SU-DHL-6 (cell line): ENCODE measurements around the gene FEM1B.

ENCODE experiments used
- H2AFZ ChIP-seq: fragments of 200-600 bp; sonication (generic); 2 replicates; pipeline ENCODE4 v1.6.1; 2014; ENCODE audit warnings: low read depth, mild to moderate bottlenecking, moderate library complexity, mixed read lengths, antibody characterized with exemption, low read length; ENCODE audit not compliant: severe bottlenecking
- H3F3A ChIP-seq: fragments of 200-600 bp; shearing (Covaris generic); 2 replicates; pipeline ENCODE4 v1.6.0; 2016; ENCODE audit warnings: antibody characterized with exemption, mild to moderate bottlenecking; ENCODE audit not compliant: insufficient read depth
- H3K27ac ChIP-seq: fragments of 200-600 bp; sonication (generic); 2 replicates; pipeline ENCODE4 v1.5.1; 2016; ENCODE audit warnings: low read depth, mild to moderate bottlenecking, low read length, moderate library complexity, mixed read lengths
- H3K27me3 ChIP-seq: fragments of 200-600 bp; sonication (generic), shearing (Covaris generic); 2 replicates; pipeline ENCODE4 v1.6.0; 2014; ENCODE audit warnings: mild to moderate bottlenecking, low read length
- H3K36me3 ChIP-seq: fragments of 200-600 bp; sonication (generic); 2 replicates; pipeline ENCODE4 v1.6.1; 2014; ENCODE audit warnings: mild to moderate bottlenecking, low read length, mixed read lengths
- H3K4me2 ChIP-seq: fragments of 300-600, 200-600 bp; shearing (Covaris generic), sonication (generic); 2 replicates; pipeline ENCODE4 v1.6.0; 2014; ENCODE audit warnings: low read length, low read depth, mild to moderate bottlenecking; ENCODE audit not compliant: poor library complexity, severe bottlenecking
- H3K4me3 ChIP-seq: fragments of 200-600 bp; sonication (generic); 2 replicates; pipeline ENCODE4 v1.5.1; 2014; ENCODE audit warnings: antibody characterized with exemption, low read length, mild to moderate bottlenecking, mixed read lengths; ENCODE audit not compliant: insufficient read depth, poor library complexity, severe bottlenecking
- H3K79me2 ChIP-seq: fragments of 200-600 bp; sonication (generic); 2 replicates; pipeline ENCODE4 v1.6.1; 2014; ENCODE audit warnings: mild to moderate bottlenecking, low read length, moderate library complexity; ENCODE audit not compliant: insufficient read depth
- H3K9ac ChIP-seq: fragments of 200-600 bp; sonication (generic); 2 replicates; pipeline ENCODE4 v1.7.0; 2014; ENCODE audit warnings: mild to moderate bottlenecking, low read length
- H3K9me2 ChIP-seq: fragments of 200-600 bp; sonication (generic); replicated peaks from 2 replicates; pipeline ENCODE4 v1.6.1; 2014; ENCODE audit warnings: low read length; ENCODE audit not compliant: insufficient read depth
- H3K9me3 ChIP-seq: fragments of 200-600 bp; sonication (generic); 2 replicates; pipeline ENCODE4 v1.6.1; 2014; ENCODE audit warnings: low read length, mixed read lengths; ENCODE audit not compliant: insufficient read depth
- H4K20me1 ChIP-seq: fragments of 200-600 bp; sonication (generic); 2 replicates; pipeline ENCODE4 v1.6.1; 2014; ENCODE audit warnings: low read depth, mild to moderate bottlenecking, antibody characterized with exemption, low read length, moderate library complexity, mixed read lengths
- EZH2phosphoT487 ChIP-seq: fragments of 200-600 bp; sonication (generic), shearing (Covaris generic); conservative IDR thresholded peaks from 2 replicates; pipeline ENCODE4 v1.6.1; 2018; ENCODE audit warnings: mild to moderate bottlenecking, antibody characterized with exemption, low read length, moderate library complexity, mixed read lengths
- TF ChIP-seq, protein P1 (sequence below): fragments of 200-600 bp; sonication (generic); IDR thresholded peaks from one replicate; pipeline ENCODE4 v1.5.1; 2017; ENCODE audit warnings: antibody characterized with exemption, mild to moderate bottlenecking, low read length, moderate library complexity; ENCODE audit not compliant: insufficient read depth, poor library complexity, severe bottlenecking

Gene FEM1B

DNA sequence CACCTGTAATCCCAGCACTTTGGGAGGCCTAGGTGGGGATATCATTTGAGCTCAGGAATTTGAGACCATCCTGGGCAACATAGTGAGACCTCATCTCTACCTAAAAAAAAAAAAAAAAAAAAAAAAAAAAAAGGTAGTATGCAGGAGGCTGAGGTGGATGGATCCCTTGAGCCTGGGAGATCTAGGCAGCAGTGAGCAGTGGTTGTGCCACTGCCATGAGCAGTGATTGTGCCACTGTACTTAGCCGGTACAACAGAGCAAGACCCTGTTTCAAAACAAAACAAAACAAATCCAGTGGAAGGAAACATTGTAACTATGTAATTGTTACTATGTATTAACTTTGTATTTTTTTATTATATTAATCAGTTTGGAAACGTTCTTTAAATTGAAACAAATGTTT, 5.9 kb downstream of the FEM1B start:
- Histone ChIP-seq H4K20me1 (peaks cover 38% of the 10 kb centered on the region), H3K9ac (no peak overlapping the region), H3K9me2 (no peaks in the 10 kb centered on the region), H3K36me3 (peaks cover 27% of the 10 kb centered on the region), H3K4me3 (no peak overlapping the region), H2AFZ (no peak overlapping the region), H3K9me3 (no peaks in the 10 kb centered on the region), H3F3A (peaks cover 8% of the 10 kb centered on the region), H3K4me2 (no peak overlapping the region), H3K27me3 (no peaks in the 10 kb centered on the region), H3K79me2 (peaks cover 100% of the 10 kb centered on the region), H3K27ac (no peak overlapping the region)
- TF ChIP-seq, protein P1, sequence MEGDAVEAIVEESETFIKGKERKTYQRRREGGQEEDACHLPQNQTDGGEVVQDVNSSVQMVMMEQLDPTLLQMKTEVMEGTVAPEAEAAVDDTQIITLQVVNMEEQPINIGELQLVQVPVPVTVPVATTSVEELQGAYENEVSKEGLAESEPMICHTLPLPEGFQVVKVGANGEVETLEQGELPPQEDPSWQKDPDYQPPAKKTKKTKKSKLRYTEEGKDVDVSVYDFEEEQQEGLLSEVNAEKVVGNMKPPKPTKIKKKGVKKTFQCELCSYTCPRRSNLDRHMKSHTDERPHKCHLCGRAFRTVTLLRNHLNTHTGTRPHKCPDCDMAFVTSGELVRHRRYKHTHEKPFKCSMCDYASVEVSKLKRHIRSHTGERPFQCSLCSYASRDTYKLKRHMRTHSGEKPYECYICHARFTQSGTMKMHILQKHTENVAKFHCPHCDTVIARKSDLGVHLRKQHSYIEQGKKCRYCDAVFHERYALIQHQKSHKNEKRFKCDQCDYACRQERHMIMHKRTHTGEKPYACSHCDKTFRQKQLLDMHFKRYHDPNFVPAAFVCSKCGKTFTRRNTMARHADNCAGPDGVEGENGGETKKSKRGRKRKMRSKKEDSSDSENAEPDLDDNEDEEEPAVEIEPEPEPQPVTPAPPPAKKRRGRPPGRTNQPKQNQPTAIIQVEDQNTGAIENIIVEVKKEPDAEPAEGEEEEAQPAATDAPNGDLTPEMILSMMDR, result no peak
- no peak for TF ChIP-seq EZH2phosphoT487

DNA sequence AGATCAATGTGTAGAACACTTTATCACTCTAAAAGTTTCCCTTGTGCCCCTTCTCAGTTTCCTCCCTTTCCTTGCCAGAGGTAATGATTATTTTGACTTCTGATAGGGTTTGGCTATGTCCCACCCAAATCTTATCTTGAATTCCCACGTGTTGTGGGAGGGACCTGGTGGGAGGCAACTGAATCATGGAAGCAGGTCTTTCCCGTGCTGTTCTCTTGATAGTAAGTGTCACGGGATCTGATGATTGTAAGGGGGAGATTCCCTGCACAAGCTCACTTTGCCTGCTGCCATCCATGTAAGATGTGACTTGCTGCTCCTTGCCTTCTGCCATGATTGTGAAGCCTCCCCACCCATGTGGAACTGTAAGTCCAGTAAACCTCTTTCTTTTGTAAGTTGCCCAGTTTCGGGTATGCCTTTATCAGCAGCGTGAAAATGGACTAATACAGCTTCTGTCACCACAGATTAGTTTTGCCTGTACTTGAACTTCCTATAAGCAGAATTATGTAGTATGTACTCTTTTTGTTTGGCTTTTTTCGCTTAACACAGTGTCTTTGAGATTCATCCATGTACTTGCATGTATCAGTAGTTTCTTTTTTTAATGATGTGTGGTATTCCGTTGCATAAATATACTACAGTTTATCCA, 7.2 kb downstream of the FEM1B start:
- Histone ChIP-seq H3K27ac (no peak overlapping the region), H3K9me2 (no peaks in the 10 kb centered on the region), H3K4me2 (no peak overlapping the region), H3K9me3 (no peaks in the 10 kb centered on the region), H3K79me2 (peaks cover 100% of the 10 kb centered on the region), H3K27me3 (no peaks in the 10 kb centered on the region), H4K20me1 (peaks cover 34% of the 10 kb centered on the region), H3K4me3 (no peak overlapping the region), H3F3A (no peaks in the 10 kb centered on the region; the same call in 1 of the 2 replicates), H3K36me3 (peaks cover 30% of the 10 kb centered on the region), H2AFZ (no peak overlapping the region), H3K9ac (no peak overlapping the region)
- no peak for TF ChIP-seq EZH2phosphoT487
- TF ChIP-seq, protein P1, result no peak

DNA sequence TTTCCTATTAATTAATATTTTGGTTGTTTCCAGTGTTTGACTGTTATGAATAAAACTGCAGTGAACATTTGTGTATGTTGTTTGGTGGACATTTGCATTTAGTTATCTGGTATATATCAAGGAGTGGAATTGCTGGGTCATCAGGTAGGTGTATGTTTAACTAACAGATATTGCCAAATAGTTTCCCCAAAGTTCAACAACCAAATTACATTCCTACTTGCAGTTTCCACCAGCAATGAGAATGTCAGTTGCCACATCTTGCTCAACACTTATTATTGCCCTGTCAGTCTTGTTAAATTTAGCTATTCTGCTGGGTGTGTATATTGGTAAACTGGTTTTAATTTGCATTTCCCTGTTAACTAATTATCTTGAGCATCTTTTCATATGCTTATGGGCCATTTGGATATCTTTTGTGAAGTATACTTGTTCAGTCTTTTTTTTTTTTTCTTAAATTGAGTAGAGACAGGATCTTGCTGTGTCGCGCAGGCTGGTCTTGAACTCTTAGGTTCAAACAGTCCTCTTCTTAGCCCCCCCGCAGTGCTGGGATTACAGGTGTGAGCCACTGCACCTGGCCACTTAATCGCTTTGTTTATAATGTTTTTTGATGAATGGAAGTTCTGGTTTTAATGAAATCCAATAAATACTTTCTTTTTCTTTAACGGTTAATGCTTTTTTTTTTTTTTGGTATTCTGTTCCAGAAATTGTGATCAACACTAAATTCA, 7.9 kb downstream of the FEM1B start:
- H3K9me2 ChIP-seq, result no peaks in the 10 kb centered on the region
- peaks cover 100% of the 10 kb centered on the region for H3K79me2 ChIP-seq
- no peak overlapping the region for H3K27ac ChIP-seq
- no peaks in the 10 kb centered on the region for H3K27me3 ChIP-seq
- H2AFZ ChIP-seq, result no peak overlapping the region
- H4K20me1 ChIP-seq, result peaks cover 35% of the 10 kb centered on the region
- H3F3A ChIP-seq, result no peaks in the 10 kb centered on the region; the same call in 1 of the 2 replicates
- H3K4me2 ChIP-seq, result no peak overlapping the region
- no peak for TF ChIP-seq EZH2phosphoT487
- TF ChIP-seq, protein P1, result no peak
- no peaks in the 10 kb centered on the region for H3K9me3 ChIP-seq
- no peak overlapping the region for H3K9ac ChIP-seq
- peaks cover 36% of the 10 kb centered on the region for H3K36me3 ChIP-seq
- H3K4me3 ChIP-seq, result no peak overlapping the region
